ENCODE data around the gene SCN5A.

GRCh38 chr3:38658841-38659240 lies 9.4 kb upstream of the SCN5A start:
- TF ChIP-seq CTCF (IDR thresholded peaks at IDR 0.05), result no peak
- TF ChIP-seq POLR2A (IDR thresholded peaks at IDR 0.05), result no peak
